ENCODE measurements around the gene SPEM2. TPM values are rescaled to one million over a fixed set of nuclear protein-coding genes. Genes with fewer than 3 reads are reported as not detected.

The SPEM2 gene
- total and polyA plus RNA-seq, 2 donors (not counting 1 experiment from before 2014, with no cell fraction given): not detected

DNA sequence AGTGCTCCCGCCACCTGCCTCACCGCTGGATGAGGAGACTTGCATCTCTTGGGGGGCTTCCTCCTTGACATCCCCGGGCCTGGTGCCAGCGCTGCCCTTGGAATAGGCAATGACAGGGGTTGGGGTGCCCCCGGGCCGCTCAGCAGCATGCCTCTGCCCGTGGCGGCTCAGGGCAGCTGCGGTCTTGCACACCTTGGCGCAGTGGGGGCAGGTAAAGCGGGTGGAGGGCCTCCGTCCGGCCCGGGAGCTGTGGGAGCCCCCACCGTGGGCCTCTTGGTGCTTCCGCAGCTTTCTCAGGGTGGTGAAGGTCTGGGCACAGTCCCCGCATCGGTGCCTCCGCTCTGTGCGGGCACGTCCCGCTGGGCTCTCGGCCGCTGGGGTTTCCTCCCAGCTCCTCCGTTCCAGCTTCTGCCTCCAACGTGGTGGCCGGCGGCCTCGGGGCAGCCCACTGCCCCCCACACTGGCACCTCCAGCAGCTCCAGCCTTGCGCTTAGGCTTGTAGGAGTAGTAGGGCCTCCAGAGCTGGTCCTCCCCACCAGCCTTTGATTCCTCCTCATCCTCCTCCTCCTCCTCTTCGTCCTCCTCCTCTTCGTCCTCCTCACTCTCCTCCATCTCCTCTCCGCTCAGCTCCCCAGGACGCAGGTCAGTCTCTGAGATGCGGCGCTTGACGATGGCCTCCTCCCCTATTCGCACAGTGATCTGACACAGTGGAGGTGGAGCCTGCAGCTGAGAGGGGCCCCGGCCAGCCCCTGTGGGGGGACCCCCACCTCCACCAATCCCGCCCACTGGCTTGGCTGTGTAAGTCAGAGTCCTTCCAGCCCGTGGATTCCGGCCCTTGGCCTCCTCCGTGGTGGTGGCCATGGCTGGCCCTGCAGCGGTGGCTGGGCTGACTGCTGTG is 37.3 kb downstream of the SPEM2 start:
- peaks cover 22% of the 10 kb centered on the region for H3K36me3 ChIP-seq (ENCODE audit: control insufficient read depth, insufficient read depth, low read length)
- peaks cover 13% of the 10 kb centered on the region for H3K4me1 ChIP-seq (ENCODE audit: control insufficient read depth, extremely low read depth, insufficient read depth, low read length)
- H3K4me2 ChIP-seq (ENCODE audit: extremely low read depth, insufficient read depth, low read length): no peak overlapping the region
- no peak for DNase-seq (ENCODE audit: low read depth in 2 of 2)
- H3K4me3 ChIP-seq (replicated peaks in 1 of 4; ENCODE audit: control extremely low read depth in 1 of 4, insufficient read depth in 1 of 4, low read depth in 3 of 4, low read length in 4 of 4): no peak overlapping the region
- H3K79me2 ChIP-seq (ENCODE audit: control insufficient read depth, insufficient read depth, low read length): peaks cover 10% of the 10 kb centered on the region
- TF ChIP-seq, protein P1, sequence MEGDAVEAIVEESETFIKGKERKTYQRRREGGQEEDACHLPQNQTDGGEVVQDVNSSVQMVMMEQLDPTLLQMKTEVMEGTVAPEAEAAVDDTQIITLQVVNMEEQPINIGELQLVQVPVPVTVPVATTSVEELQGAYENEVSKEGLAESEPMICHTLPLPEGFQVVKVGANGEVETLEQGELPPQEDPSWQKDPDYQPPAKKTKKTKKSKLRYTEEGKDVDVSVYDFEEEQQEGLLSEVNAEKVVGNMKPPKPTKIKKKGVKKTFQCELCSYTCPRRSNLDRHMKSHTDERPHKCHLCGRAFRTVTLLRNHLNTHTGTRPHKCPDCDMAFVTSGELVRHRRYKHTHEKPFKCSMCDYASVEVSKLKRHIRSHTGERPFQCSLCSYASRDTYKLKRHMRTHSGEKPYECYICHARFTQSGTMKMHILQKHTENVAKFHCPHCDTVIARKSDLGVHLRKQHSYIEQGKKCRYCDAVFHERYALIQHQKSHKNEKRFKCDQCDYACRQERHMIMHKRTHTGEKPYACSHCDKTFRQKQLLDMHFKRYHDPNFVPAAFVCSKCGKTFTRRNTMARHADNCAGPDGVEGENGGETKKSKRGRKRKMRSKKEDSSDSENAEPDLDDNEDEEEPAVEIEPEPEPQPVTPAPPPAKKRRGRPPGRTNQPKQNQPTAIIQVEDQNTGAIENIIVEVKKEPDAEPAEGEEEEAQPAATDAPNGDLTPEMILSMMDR (conservative IDR thresholded peaks at IDR 0.05 in 1 of 2, IDR thresholded peaks at IDR 0.05 in 1 of 2; ENCODE audit: low read depth in 1 of 2, low read length in 2 of 2): no peak
- no peak for TF ChIP-seq EZH2 (IDR thresholded peaks at IDR 0.05; ENCODE audit: low read length, missing control alignments)
- no peaks in the 10 kb centered on the region for H3K27me3 ChIP-seq (ENCODE audit: control insufficient read depth, insufficient read depth, low read length)
- H2AFZ ChIP-seq (ENCODE audit: low read length): no peak overlapping the region
- H3K9me3 ChIP-seq (ENCODE audit: control insufficient read depth, insufficient read depth, low read depth, low read length): no peaks in the 10 kb centered on the region
- no peaks in the 10 kb centered on the region for H4K20me1 ChIP-seq (ENCODE audit: control insufficient read depth, extremely low read depth, insufficient read depth, low read length)
- no peak overlapping the region for H3K27ac ChIP-seq (ENCODE audit: insufficient read depth, low read length)
- H3K9ac ChIP-seq (ENCODE audit: insufficient read depth, low read length): no peak overlapping the region

DNA sequence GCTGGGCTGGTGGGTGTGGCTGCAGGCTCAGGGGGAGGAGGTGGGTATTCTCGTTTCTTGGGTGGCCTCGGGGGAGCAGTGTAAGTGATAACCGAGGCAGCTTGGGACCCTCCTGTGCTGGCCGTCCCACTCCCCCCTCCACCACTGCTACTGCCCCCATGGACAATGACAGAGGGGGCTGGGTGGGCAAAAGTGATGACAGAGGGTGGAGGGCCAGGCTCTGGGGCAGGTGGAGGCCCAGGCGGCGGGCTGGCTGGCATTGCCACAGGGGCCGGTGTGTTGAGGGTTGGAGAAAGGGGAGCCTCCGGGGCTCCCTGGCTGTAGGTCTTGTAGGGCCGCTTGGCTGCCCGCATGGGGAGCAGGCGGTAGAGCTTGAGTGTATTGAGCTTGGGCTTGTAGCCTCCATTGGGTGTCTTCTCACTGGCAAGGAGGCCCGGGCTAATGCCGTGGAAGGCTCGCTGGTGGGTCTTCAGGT is 38.0 kb downstream of the SPEM2 start:
- TF ChIP-seq EZH2 (IDR thresholded peaks at IDR 0.05; ENCODE audit: low read length, missing control alignments): no peak
- TF ChIP-seq, protein P1 (conservative IDR thresholded peaks at IDR 0.05 in 1 of 2, IDR thresholded peaks at IDR 0.05 in 1 of 2; ENCODE audit: low read depth in 1 of 2, low read length in 2 of 2): no peak
- H4K20me1 ChIP-seq (ENCODE audit: control insufficient read depth, extremely low read depth, insufficient read depth, low read length): no peaks in the 10 kb centered on the region
- no peaks in the 10 kb centered on the region for H3K9me3 ChIP-seq (ENCODE audit: control insufficient read depth, insufficient read depth, low read depth, low read length)
- H3K4me1 ChIP-seq (ENCODE audit: control insufficient read depth, extremely low read depth, insufficient read depth, low read length): peaks cover 14% of the 10 kb centered on the region
- H3K36me3 ChIP-seq (ENCODE audit: control insufficient read depth, insufficient read depth, low read length): peaks cover 22% of the 10 kb centered on the region
- no peak overlapping the region for H3K4me2 ChIP-seq (ENCODE audit: extremely low read depth, insufficient read depth, low read length)
- no peak overlapping the region for H3K27ac ChIP-seq (ENCODE audit: insufficient read depth, low read length)
- no peak overlapping the region for H2AFZ ChIP-seq (ENCODE audit: low read length)
- H3K79me2 ChIP-seq (ENCODE audit: control insufficient read depth, insufficient read depth, low read length): peaks cover 15% of the 10 kb centered on the region
- no peaks in the 10 kb centered on the region for H3K27me3 ChIP-seq (ENCODE audit: control insufficient read depth, insufficient read depth, low read length)
- H3K9ac ChIP-seq (ENCODE audit: insufficient read depth, low read length): no peak overlapping the region
- DNase-seq (ENCODE audit: low read depth in 2 of 2): no peak
- no peak overlapping the region for H3K4me3 ChIP-seq (replicated peaks in 1 of 4; ENCODE audit: control extremely low read depth in 1 of 4, insufficient read depth in 1 of 4, low read depth in 3 of 4, low read length in 4 of 4)

DNA sequence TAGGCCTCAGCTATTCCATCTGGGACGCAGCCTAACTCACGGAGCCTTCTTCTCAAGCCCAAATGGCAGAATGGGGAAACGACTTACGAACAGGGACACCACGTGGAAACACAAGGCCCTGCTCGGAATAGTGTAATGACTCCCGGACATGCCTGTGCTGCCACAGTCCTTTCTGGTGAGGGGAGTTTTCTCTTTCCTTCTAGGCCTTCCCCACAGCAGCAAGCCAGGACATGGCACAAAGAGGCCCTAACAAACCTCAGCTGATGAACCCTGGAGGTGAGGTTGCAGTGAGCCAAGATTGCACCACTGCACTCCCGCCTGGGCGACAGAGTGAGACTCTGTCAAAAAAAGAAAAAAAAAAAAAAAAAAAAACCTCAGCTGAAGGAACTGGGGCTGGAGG is 38.7 kb downstream of the SPEM2 start:
- H3K79me2 ChIP-seq (ENCODE audit: control insufficient read depth, insufficient read depth, low read length): peaks cover 21% of the 10 kb centered on the region
- no peak overlapping the region for H3K9ac ChIP-seq (ENCODE audit: insufficient read depth, low read length)
- no peak overlapping the region for H3K4me2 ChIP-seq (ENCODE audit: extremely low read depth, insufficient read depth, low read length)
- no peak overlapping the region for H3K4me3 ChIP-seq (replicated peaks in 1 of 4; ENCODE audit: control extremely low read depth in 1 of 4, insufficient read depth in 1 of 4, low read depth in 3 of 4, low read length in 4 of 4)
- no peak for TF ChIP-seq EZH2 (IDR thresholded peaks at IDR 0.05; ENCODE audit: low read length, missing control alignments)
- TF ChIP-seq, protein P1 (conservative IDR thresholded peaks at IDR 0.05 in 1 of 2, IDR thresholded peaks at IDR 0.05 in 1 of 2; ENCODE audit: low read depth in 1 of 2, low read length in 2 of 2): no peak
- H4K20me1 ChIP-seq (ENCODE audit: control insufficient read depth, extremely low read depth, insufficient read depth, low read length): no peaks in the 10 kb centered on the region
- H3K27ac ChIP-seq (ENCODE audit: insufficient read depth, low read length): no peak overlapping the region
- H3K4me1 ChIP-seq (ENCODE audit: control insufficient read depth, extremely low read depth, insufficient read depth, low read length): peaks cover 14% of the 10 kb centered on the region
- no peak overlapping the region for H2AFZ ChIP-seq (ENCODE audit: low read length)
- no peaks in the 10 kb centered on the region for H3K27me3 ChIP-seq (ENCODE audit: control insufficient read depth, insufficient read depth, low read length)
- DNase-seq (ENCODE audit: low read depth in 2 of 2): no peak
- no peaks in the 10 kb centered on the region for H3K9me3 ChIP-seq (ENCODE audit: control insufficient read depth, insufficient read depth, low read depth, low read length)
- H3K36me3 ChIP-seq (ENCODE audit: control insufficient read depth, insufficient read depth, low read length): peaks cover 22% of the 10 kb centered on the region

Measured in fibroblast of lung (primary cell).